Medulla oblongata (tissue), 1 donor: ENCODE results near the gene OR2AE1.

Source experiments
- DNase-seq: peaks from one replicate; pipeline ENCODE4 v3.0.0-alpha.2; 2015; ENCODE audit errors: extremely low spot score

OR2AE1 gene

DNA sequence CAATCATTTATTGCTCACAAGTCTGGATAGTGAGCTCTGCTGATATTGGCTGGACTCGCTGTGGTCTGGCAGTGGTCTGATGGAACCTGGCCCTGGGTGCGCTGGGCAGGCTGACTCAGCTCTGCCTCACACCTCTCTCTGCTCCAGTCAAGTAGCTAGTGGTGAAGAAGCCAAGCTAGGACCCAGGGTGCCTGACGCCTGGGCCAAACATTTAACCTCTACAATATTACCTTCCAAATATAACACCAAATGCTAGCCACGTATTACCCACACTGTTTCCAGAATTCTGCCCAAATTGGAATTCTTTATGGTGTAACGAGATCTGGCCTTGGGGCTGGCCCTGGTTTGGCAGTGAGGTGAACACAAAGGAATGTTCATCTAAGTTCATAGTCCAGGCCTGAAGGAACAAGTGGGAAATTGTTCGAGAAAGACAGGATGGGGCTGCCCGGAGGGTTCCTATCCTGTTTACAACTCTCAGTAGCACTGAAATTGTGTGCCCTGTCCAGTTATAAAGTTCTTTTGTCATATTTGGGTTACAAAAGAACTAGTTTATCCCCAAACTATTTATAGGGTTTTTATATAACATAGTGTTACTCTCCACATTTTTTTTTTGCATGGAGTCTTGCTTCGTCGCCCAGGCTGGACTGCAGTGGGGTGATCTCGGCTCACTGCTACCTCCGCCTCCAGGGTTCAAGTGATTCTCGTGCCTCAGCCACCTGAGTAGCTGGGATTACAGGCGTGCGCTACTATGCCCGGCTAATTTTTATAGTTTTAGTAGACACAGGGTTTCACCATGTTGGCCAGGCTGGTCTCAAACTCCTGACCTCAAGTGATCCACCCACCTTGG, 16.3 kb downstream of the OR2AE1 start:
- no peak for DNase-seq

DNA sequence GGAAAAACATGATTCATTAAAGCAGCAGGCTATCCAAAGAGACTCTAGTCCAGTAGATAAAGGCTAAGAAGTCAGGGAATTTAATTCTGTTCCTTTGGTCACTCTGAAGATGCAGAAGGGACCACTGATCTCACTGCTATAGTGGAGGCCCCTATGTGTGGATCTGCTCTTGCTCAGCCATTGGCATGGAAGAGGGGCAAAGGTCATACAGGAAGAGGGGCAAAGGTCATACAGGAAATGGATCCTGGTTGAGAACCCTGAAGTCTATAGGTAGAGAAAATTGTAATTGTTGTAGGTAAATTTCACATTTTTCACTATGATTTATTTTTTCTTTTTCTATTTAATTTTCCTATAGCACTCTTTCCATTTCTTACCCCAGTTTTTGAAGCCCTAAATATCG, 21.6 kb downstream of the OR2AE1 start:
- DNase-seq, result no peak

DNA sequence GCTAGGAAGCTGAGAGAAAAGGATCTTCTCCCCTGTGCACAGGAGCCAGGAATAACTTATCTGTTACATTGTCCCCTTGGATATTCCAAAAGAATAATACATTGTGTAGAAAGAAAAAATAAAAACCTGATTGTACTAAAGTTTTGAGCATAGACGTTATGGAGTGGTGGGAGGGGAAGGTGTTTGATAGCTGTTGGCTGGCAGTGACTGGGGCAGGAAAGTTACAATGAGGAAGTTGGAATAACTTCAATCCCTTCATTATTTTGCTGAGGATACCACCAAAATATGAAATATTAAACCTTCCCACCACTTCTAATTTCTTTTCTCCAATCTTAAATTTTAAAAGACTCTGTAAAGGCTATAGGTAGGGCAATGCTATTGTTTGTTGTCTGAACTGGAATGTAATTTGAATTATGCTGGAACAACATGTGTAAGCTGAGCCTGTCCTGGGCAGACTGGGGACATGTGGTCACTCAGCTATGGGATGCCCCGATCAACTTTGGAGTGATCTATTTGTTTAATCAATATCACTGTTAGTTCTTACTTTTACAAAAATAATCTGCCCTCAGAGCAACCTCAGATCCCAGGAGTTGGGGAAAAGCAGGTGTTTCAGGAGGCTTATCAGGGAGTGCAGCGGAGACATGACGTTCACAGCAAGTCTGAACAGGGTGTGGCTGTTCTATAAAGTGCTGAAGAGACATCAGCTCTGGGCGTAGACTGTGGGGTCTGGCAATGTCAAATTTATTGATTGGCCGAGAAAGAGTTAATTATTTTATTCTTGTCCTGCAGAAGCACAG, 28.2 kb downstream of the OR2AE1 start:
- no peak for DNase-seq

DNA sequence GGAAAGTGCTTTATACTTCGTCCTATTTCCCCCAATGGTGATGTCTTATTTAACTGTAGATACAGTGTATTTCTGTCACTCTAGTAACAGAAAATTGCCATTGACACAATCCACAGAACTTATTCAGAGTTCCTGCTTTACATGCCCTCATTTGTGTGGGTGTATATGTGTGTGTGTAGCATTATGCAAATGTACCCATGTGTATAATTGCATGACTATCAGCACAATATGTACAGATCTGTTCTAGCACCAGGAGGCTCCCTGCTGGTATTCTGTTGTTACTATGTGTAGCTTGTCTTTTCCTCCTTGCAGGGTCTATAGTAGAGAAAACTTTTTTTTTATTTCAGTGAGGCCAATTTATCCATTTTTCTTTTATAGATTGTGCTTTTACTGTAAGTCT, 32.5 kb downstream of the OR2AE1 start:
- DNase-seq, result no peak

DNA sequence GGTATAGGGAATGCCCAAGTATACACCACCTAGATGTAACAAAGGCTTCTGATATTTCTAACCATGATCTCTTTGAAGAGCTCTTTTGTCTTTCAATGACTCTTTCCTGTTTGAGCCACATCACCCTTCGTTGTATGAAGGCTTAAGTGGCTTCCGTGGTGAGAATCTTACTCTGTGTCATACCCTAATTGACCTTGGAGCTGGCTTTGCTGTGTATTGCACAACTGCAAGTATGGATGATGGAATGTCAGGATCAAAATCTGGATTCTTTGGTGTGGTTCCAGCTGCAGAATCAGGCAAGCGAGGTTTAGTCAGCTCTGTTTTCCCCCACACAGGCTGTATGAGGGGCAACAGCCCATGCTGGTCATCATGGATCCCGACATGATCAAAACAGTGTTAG, 33.0 kb downstream of the OR2AE1 start:
- no peak for DNase-seq

DNA sequence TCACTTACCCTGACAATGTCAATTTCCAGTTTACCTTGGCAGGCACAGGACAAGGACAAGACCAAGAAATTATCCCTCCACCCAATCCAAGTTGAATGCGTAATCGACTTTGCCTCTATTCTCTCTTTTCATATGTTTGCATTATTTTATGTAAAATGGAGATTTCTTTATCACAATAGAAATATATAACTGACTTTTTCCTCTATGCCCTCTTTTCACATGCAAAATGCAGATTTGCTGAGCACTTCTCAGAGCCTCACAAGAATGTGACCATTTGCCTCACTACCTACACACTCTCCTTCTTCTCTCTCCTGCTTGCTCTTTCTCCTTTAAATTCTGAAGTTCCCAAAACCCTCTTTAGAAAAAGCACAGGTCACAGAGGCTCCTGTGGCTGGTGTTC, 33.9 kb downstream of the OR2AE1 start:
- no peak for DNase-seq

DNA sequence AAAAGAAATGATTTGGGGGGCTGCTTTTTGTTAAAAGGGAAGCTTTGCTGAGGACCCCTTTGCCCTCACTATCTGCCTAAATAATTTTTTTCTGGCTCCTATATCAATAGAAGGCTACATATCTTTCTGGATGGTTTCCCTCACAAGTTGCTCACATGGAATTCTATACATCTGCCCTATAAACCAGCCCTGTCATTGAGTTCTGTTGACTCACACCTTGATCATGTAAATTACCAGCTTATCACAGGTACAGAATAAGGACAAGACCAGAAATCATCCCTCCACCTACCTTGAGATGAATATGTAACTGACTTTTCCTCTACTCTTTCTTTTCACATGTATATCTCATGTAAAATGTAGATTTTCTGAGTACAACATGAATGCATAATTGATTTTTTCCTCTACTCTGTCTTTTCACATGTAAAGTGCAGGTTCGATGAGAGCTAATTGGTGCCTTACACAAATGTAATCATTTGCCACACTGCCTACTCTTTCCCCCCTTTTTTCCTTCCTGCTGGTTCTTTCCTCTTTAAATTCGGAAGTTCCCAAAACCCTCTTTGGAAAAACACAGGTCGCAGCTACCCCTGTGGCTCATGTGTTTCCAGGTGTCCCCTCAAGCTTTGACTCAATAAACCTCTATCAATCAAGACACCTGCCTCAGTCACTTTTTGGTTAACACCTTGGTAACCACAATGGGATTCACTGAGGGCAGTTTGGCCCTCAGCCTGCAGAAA, 36.5 kb downstream of the OR2AE1 start:
- DNase-seq, result no peak

DNA sequence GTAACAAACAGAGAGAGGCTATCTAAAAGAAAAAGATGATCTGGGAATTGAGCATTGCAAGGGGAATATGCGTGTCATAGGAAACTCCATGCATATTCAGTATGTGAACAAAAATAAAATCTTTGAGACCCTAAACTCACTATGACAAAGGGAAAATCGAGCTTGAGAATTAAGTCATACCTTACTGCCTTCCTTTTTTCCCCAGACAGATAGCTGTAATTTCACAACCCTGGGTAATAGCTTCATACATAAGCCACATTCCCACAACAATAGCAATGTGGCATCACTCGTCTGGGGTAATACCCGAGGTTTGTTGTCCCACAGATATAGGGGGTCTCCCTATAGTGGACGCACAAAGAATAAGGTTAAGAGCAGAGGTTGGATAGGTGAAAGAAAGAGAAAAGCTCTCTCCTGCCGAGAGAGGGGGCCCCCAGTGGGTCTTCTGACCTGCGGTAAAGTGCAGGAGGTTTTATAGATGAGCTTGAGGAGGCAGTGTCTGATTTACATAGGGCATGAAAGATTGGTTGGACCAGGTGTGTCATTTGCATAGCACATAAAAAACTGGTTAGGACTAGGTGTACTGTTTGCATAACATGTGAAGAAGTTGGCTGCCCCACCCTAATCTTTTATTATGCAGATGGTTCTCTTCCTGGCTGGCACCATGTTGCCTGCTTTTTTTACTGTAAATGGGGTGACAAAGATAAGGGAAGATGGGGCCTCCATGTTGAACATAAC, 37.4 kb downstream of the OR2AE1 start:
- DNase-seq, result no peak

DNA sequence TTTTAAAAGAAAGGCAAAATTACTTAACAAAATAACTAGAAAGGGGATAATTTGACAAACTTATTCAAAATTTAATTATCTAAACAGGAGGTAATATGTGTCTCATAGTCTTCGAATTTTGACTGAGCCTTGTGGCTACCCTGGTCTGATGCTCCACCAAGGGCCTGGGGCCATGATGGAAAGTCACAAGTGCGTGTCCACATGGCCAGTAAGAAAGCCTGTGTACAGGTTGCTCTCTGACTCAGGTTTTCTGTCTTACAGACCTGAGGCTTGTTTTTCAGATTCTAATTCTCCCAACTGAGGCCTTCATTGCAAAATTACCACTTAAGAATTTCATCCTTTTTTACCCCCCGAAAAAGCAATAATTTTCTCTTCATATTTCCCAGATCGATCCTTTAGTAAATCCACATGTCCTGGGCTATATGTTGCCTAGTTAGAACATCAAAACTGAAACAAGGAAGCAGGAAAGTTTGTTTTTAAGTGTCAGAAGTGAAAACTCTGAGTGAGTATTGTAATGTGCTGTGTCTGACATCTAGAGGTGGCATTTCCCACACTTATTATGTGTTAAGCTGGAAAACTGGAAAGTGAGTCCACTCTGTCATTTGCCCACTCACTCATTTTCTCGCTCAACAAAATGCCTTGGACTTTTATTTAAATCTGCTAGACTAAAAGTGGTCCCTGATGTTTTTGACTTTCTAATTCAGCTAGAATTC, 39.0 kb downstream of the OR2AE1 start:
- peak; percentile 24 for DNase-seq

DNA sequence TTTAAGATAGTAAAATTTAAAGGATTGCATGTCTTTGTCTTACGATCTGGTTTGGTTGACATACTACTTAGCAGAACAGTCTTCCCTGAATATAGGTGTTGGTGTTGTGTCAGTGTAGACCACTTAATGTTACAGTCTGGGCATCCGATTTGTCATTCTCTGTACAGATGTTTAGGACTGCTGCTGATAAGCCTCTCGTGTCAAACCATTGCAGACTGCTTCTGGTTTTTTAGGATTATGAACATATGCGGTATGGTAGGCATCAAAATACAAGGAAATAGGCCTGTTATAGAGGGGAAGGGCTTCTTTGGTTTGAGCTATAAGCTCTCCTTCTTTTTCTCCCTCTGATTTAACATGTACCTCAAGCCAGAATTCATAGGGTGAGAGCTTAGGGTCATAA, 41.6 kb downstream of the OR2AE1 start:
- DNase-seq, result no peak

DNA sequence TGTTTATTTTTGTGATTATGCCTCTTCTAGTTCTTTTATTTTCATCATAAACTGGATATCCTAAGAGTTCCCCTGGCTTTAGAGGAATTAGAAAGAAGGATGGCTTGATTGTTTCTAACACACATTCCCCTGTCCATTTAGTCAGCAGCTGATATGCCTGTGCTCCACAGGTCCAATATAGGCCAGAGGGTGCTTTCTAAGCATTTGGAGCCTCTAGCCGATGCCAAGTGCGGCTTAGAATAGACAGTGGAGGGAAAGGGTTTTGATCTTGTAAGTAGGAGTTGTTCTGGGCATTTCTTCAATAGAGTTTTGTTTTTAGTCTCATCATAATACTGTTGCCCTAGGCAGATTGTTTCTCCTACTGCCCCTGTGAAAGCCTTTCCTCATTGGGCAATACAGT, 42.5 kb downstream of the OR2AE1 start:
- DNase-seq, result no peak

DNA sequence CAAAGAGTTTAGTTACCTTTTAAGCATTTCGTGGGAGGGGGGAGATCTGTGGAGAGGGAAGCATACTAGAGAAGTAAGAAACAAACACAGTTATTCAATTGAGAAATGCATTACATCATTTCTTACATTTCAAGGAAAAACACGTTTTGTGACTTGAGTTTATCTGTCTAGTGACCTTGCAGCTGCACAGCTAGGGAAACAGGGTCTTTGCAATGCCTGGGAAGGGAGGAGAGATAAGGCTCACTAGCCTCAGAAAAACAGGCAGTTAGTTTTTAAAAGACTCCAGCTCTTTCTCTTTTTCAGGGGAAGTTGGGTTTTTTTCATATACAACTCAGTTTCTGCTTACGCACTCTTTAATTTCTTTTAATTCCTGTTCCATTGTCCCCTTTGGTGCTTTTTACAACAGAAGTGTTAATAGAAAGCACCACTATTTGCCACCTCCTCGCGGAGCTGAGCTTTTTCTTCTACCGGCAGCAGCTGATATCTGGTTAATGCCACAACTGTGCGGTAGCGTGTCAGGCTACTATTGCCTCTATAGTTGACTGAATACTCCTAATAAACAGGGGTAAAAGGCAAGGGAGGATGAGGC, 43.5 kb downstream of the OR2AE1 start:
- no peak for DNase-seq

DNA sequence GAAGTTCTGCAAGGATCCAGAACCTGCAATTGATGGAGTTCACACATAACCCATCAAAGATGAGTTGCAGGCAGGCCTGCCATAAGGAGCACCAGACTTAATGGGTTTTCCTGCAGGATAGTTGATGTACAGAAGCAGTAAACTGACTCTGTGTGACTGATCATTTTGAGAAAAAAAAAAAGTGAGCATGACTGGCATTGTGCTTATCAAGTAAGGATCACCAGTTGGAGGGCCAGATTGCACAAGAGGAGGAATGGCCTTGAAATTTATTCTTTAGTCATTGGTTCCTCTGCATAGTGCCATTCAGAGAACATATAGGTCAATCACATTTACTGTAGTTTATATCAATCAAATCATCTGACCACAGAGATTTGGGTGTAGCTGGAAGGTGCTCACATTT, 45.2 kb downstream of the OR2AE1 start:
- no peak for DNase-seq

DNA sequence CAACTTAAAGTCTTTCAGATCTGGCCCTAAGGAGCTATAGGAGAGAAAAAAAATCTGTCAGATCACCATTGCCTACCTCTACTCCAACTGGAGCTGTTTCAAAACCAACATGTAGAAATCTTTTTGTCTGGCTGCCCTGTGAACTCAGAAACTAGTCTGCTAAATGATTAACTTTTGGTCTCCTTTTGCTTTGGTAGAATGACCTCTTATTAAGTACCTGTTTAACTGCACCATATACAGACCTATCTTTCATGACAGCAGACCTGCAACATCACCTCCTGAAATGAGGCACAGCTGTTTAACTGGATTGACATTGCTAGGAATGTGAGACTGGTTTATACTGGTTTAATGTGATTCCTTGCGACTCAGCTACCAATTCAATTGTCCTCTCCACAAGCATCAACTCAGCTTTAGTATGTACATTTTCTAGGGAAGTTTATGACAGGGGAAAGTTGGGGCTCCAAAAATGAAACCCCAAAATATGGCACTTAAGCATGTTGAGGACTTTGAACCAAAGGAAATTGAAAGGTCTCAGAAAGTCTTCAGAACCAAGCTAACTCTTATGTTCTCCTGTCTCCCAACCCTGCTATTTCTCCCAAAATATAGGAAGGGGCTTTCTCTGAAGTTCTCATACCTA, 47.2 kb downstream of the OR2AE1 start:
- DNase-seq, result no peak

DNA sequence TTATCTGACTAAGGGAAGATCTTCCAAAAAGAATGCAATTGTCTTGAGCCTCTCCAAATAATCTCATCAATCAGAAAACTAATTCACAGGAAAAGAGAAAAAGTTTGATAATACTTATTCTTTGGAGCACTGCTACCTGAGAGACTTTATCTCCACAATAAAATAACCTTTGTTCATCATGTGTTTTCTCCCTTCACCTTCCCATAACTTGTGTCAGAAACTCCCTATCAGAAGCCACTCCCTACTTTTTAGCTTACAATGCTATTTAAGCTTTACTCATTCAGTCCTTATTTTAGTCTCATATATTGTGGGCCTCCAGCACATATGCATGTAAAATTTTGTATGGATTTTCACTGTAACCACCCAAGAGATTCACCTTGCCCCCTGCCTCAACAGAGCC, 48.0 kb downstream of the OR2AE1 start:
- DNase-seq, result no peak

DNA sequence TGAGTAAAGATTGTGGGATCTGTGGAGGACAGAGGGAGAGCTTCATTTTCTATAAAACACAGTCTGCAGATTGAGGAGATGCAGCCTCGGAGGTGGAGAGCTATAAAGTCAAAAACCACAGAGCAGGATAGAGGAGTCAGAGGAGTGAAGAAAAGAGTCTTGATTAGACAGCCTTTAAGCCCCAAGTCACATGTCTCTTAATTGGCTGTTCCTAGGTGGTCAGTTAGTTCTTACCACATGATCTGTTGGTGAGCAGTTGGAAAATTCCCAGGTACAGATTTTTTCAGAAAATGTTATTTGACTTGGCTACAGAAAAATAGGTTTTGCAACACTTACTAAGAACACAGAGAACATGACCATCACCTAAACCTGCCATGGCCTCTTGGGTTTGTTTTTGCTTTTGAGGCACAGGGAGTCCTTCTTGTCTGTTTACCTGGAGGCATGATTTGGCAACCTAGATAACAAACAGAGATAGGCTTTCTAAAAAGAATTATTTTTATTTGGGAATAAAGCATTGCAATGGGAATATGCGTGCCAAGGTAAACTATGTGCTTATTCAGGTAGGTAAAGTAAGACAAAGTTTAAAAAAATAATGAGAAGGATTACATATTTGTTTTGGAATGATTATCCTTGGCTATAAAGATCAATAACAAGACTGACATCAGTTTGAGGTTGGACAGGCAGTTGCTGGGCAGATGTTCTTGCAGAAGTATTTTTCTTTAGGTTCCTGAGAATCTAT, 49.6 kb downstream of the OR2AE1 start:
- no peak for DNase-seq
